Panc1 (cell line): ENCODE data around the gene S100A4.

Experiments used
- TF ChIP-seq, protein P1 (sequence below), 2 experiments: IDR thresholded peaks; 2 replicates each; pipeline ENCODE4 v1.6.1; 2011 to 2012; ENCODE audit warnings: low read depth in 2 of 2, control low read depth in 1 of 2, low read length in 1 of 2, mild to moderate bottlenecking in 1 of 2, moderate library complexity in 1 of 2; ENCODE audit not compliant: insufficient read depth in 1 of 2
- TF ChIP-seq, protein P2 (sequence below): fragments of 450-650 bp; IDR thresholded peaks from 2 replicates; pipeline ENCODE4 v1.5.1; 2017; ENCODE audit warnings: mild to moderate bottlenecking

DNA sequence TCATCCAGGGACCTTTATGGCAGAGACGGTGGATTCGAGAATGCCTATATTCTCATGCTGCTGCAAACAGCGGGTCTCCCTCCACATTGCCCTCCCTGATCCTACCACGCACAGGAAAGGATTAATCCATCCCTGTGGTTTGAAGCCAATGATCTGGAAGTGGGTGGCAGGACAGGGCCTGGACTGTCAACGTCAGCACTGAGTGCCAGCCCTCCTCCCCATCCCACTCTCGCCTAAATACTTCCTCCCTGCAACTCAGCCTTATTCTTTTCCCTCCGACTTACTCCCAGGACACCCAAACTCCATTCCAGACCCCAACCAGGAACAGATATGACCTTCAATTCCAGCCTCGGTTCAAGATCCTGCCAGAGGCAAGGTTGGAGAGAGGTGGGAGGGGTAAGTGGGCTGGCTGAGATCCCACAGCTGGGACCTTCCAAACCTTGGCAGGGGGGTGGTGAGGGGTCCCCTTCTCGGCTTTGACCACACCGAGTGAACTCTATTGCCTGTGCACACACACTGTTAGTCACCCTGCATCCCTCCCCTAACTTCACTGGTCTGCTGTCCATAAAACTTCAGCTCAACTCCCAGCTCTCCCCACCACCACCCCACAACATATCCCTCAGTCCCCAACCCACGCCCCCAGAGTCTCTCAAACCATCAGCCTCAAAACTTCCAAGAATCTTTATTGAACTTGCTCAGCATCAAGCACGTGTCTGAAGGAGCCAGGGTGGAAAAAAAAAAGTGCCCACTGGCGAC lies 2.5 kb downstream of the S100A4 start:
- TF ChIP-seq, protein P1, sequence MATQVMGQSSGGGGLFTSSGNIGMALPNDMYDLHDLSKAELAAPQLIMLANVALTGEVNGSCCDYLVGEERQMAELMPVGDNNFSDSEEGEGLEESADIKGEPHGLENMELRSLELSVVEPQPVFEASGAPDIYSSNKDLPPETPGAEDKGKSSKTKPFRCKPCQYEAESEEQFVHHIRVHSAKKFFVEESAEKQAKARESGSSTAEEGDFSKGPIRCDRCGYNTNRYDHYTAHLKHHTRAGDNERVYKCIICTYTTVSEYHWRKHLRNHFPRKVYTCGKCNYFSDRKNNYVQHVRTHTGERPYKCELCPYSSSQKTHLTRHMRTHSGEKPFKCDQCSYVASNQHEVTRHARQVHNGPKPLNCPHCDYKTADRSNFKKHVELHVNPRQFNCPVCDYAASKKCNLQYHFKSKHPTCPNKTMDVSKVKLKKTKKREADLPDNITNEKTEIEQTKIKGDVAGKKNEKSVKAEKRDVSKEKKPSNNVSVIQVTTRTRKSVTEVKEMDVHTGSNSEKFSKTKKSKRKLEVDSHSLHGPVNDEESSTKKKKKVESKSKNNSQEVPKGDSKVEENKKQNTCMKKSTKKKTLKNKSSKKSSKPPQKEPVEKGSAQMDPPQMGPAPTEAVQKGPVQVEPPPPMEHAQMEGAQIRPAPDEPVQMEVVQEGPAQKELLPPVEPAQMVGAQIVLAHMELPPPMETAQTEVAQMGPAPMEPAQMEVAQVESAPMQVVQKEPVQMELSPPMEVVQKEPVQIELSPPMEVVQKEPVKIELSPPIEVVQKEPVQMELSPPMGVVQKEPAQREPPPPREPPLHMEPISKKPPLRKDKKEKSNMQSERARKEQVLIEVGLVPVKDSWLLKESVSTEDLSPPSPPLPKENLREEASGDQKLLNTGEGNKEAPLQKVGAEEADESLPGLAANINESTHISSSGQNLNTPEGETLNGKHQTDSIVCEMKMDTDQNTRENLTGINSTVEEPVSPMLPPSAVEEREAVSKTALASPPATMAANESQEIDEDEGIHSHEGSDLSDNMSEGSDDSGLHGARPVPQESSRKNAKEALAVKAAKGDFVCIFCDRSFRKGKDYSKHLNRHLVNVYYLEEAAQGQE (IDR thresholded peaks at IDR 0.05; ENCODE audit: insufficient read depth in 1 of 2, low read depth in 2 of 2, low read length in 1 of 2), result no peak
- TF ChIP-seq, protein P2, sequence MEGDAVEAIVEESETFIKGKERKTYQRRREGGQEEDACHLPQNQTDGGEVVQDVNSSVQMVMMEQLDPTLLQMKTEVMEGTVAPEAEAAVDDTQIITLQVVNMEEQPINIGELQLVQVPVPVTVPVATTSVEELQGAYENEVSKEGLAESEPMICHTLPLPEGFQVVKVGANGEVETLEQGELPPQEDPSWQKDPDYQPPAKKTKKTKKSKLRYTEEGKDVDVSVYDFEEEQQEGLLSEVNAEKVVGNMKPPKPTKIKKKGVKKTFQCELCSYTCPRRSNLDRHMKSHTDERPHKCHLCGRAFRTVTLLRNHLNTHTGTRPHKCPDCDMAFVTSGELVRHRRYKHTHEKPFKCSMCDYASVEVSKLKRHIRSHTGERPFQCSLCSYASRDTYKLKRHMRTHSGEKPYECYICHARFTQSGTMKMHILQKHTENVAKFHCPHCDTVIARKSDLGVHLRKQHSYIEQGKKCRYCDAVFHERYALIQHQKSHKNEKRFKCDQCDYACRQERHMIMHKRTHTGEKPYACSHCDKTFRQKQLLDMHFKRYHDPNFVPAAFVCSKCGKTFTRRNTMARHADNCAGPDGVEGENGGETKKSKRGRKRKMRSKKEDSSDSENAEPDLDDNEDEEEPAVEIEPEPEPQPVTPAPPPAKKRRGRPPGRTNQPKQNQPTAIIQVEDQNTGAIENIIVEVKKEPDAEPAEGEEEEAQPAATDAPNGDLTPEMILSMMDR, result no peak
